Progenitor cell of endocrine pancreas (in vitro differentiated cells): Measurements from ENCODE around the gene TEPSIN. TPM values are rescaled to one million over a fixed set of nuclear protein-coding genes. Genes with fewer than 3 reads are reported as not detected.
A peak's percentile ranks its signal among the peaks of the same experiment; 100 is the strongest.

Experiments
- DNase-seq: peaks from one replicate; pipeline ENCODE4 v3.0.0; 2021; ENCODE audit warnings: low spot score; ENCODE audit not compliant: unreplicated experiment
- H3K27ac Mint-ChIP-seq: 2 replicates; pipeline ENCODE4 v1.8.0; 2021; ENCODE audit warnings: mild to moderate bottlenecking, moderate library complexity, mixed read lengths
- H3K27me3 Mint-ChIP-seq: 2 replicates; pipeline ENCODE4 v1.8.0; 2021; ENCODE audit warnings: mixed read lengths
- H3K36me3 Mint-ChIP-seq: 2 replicates; pipeline ENCODE4 v1.8.0; 2022; ENCODE audit warnings: mixed read lengths; ENCODE audit not compliant: insufficient read depth
- H3K4me1 Mint-ChIP-seq: 2 replicates; pipeline ENCODE4 v1.8.0; 2021; ENCODE audit warnings: low read depth, mixed read lengths
- H3K4me3 Mint-ChIP-seq: 2 replicates; pipeline ENCODE4 v1.8.0; 2021; ENCODE audit warnings: low read depth, mild to moderate bottlenecking, moderate library complexity, mixed read lengths
- H3K9me3 Mint-ChIP-seq: 2 replicates; pipeline ENCODE4 v1.8.0; 2021; ENCODE audit warnings: low read depth, mixed read lengths
- CTCF ChIP-seq: fragments of 200-600 bp; sonication (generic); IDR thresholded peaks from one replicate; pipeline ENCODE4 v1.5.0; 2021; ENCODE audit warnings: antibody characterized with exemption, mild to moderate bottlenecking; ENCODE audit not compliant: unreplicated experiment
- total RNA-seq: library from RNA; stranded (reverse); gene quantifications from 2 replicates; pipeline ENCODE4 v1.2.1, GENCODE V29; 2021

The TEPSIN gene
- total RNA-seq, 1 donor from 2014 or later, result 63.2 TPM

GRCh38 chr17:81273698-81274470, 35.0 kb upstream of the TEPSIN start:
- Mint-ChIP-seq H3K4me1 (no peaks in the 10 kb centered on the region), H3K4me3 (no peak overlapping the region), H3K9me3 (no peaks in the 10 kb centered on the region), H3K36me3 (peaks cover 13% of the 10 kb centered on the region), H3K27me3 (no peaks in the 10 kb centered on the region), H3K27ac (peak overlapping the region; percentile 54)
- TF ChIP-seq CTCF, result no peak
- DNase-seq, result no peak

- no peak for TF ChIP-seq CTCF
- H3K9me3 Mint-ChIP-seq, result no peaks in the 10 kb centered on the region
- H3K27me3 Mint-ChIP-seq, result no peaks in the 10 kb centered on the region
- no peaks in the 10 kb centered on the region for H3K4me1 Mint-ChIP-seq
- no peak for DNase-seq
- H3K36me3 Mint-ChIP-seq, result peaks cover 23% of the 10 kb centered on the region
- no peak overlapping the region for H3K4me3 Mint-ChIP-seq
- H3K27ac Mint-ChIP-seq, result no peak overlapping the region
Observed at GRCh38 chr17:81272616-81273015, 33.8 kb upstream of the TEPSIN start.

GRCh38 chr17:81271226-81271625, 32.4 kb upstream of the TEPSIN start:
- TF ChIP-seq CTCF, result no peak
- H3K27ac Mint-ChIP-seq, result no peak overlapping the region
- DNase-seq, result no peak
- no peaks in the 10 kb centered on the region for H3K27me3 Mint-ChIP-seq
- H3K9me3 Mint-ChIP-seq, result no peaks in the 10 kb centered on the region
- H3K4me3 Mint-ChIP-seq, result no peak overlapping the region
- no peaks in the 10 kb centered on the region for H3K4me1 Mint-ChIP-seq
- peaks cover 26% of the 10 kb centered on the region for H3K36me3 Mint-ChIP-seq

- Mint-ChIP-seq H3K9me3 (no peaks in the 10 kb centered on the region), H3K36me3 (peaks cover 28% of the 10 kb centered on the region), H3K27me3 (no peaks in the 10 kb centered on the region), H3K27ac (no peak overlapping the region), H3K4me3 (no peak overlapping the region), H3K4me1 (no peaks in the 10 kb centered on the region)
- no peak for DNase-seq
- no peak for TF ChIP-seq CTCF
Observed at GRCh38 chr17:81270279-81270678, 31.4 kb upstream of the TEPSIN start.

GRCh38 chr17:81267390-81268067, 28.7 kb upstream of the TEPSIN start:
- no peaks in the 10 kb centered on the region for H3K4me1 Mint-ChIP-seq
- DNase-seq, result no peak
- no peak overlapping the region for H3K4me3 Mint-ChIP-seq
- no peaks in the 10 kb centered on the region for H3K9me3 Mint-ChIP-seq
- no peak overlapping the region for H3K27ac Mint-ChIP-seq
- TF ChIP-seq CTCF, result no peak
- H3K36me3 Mint-ChIP-seq, result peaks cover 26% of the 10 kb centered on the region
- no peaks in the 10 kb centered on the region for H3K27me3 Mint-ChIP-seq
